Calu3 (cell line): ENCODE measurements around the gene MVB12A. TPM values are rescaled to one million over a fixed set of nuclear protein-coding genes. Genes with fewer than 3 reads are reported as not detected.

Source experiments
- BruUV-seq: library from RNA; stranded (reverse); fragments of 400-500 nt; replicated peaks from 2 replicates; lab custom pipeline; 2021; lab: Mats Ljungman, UMichigan
- CTCF ChIA-PET: fragments of 300-600 bp; sonication (Branson Sonifier 250); formaldehyde crosslinking; loops from one replicate; lab custom pipeline; 2022; ENCODE audit warnings: antibody characterized with exemption; lab: Charles Lee
- DNase-seq: peaks from one replicate; pipeline ENCODE4 v3.0.0; 2022
- H3K27ac Mint-ChIP-seq: one replicate; pipeline ENCODE4 v1.8.0; 2022; ENCODE audit warnings: mixed read lengths; ENCODE audit not compliant: unreplicated experiment
- H3K27me3 Mint-ChIP-seq: one replicate; pipeline ENCODE4 v1.8.0; 2022; ENCODE audit warnings: mixed read lengths; ENCODE audit not compliant: unreplicated experiment
- H3K36me3 Mint-ChIP-seq: one replicate; pipeline ENCODE4 v1.8.0; 2022; ENCODE audit warnings: mild to moderate bottlenecking, moderate library complexity, mixed read lengths; ENCODE audit not compliant: insufficient read depth, unreplicated experiment
- H3K4me1 Mint-ChIP-seq: one replicate; pipeline ENCODE4 v1.8.0; 2022; ENCODE audit warnings: mild to moderate bottlenecking, low read depth, mixed read lengths; ENCODE audit not compliant: unreplicated experiment
- H3K4me3 Mint-ChIP-seq: one replicate; pipeline ENCODE4 v1.8.0; 2022; ENCODE audit warnings: mild to moderate bottlenecking, low read depth, moderate library complexity, mixed read lengths; ENCODE audit not compliant: unreplicated experiment
- H3K9me3 Mint-ChIP-seq: one replicate; pipeline ENCODE4 v1.8.0; 2022; ENCODE audit warnings: low read depth, mixed read lengths; ENCODE audit not compliant: unreplicated experiment
- intact Hi-C: fragments of 100-400 bp; cut with micrococcal nuclease; formaldehyde crosslinking; loops from one replicate; pipeline ENCODE4 v1.10.0; 2022; ENCODE audit not compliant: unreplicated experiment
- total RNA-seq: library from RNA; stranded (reverse); gene quantifications from 2 replicates; pipeline ENCODE4 v1.2.3, GENCODE V29; 2022
- TF ChIP-seq, protein P1 (sequence below): fragments of 200-600 bp; IDR thresholded peaks from one replicate; pipeline ENCODE4 v1.8.0; 2022; ENCODE audit warnings: antibody characterized with exemption; ENCODE audit not compliant: unreplicated experiment

Gene MVB12A
- total RNA-seq, 1 experiment from 2014 or later = 41.1 TPM

DNA sequence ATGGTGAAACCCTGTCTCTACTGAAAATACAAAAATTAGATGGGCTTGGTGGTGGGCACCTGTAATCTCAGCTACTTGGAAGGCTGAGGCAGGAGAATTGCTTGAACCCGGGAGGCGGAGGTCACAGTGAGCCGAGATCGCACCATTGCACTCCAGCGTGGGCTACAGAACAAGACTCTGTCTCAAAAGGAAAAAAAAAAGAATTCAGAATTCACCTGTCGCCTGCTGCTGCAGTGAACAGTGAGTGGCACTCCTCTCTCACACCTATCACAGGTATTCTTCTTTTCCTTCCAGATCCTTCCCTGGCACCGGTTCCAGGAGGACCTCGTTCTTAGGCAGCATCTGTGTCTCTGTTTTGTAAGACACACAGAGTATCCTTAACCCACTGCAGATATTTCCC is 5.8 kb upstream of the MVB12A start:
- Mint-ChIP-seq H3K9me3 (no peaks in the 10 kb centered on the region), H3K4me1 (no peaks in the 10 kb centered on the region), H3K4me3 (no peak overlapping the region), H3K36me3 (peaks cover 1% of the 10 kb centered on the region), H3K27me3 (peaks cover 21% of the 10 kb centered on the region), H3K27ac (no peak overlapping the region)
- intact Hi-C loops = no loop called here
- CTCF ChIA-PET = no interaction called here
- BruUV-seq = no TSS peak
- no peak for DNase-seq
- TF ChIP-seq, protein P1, sequence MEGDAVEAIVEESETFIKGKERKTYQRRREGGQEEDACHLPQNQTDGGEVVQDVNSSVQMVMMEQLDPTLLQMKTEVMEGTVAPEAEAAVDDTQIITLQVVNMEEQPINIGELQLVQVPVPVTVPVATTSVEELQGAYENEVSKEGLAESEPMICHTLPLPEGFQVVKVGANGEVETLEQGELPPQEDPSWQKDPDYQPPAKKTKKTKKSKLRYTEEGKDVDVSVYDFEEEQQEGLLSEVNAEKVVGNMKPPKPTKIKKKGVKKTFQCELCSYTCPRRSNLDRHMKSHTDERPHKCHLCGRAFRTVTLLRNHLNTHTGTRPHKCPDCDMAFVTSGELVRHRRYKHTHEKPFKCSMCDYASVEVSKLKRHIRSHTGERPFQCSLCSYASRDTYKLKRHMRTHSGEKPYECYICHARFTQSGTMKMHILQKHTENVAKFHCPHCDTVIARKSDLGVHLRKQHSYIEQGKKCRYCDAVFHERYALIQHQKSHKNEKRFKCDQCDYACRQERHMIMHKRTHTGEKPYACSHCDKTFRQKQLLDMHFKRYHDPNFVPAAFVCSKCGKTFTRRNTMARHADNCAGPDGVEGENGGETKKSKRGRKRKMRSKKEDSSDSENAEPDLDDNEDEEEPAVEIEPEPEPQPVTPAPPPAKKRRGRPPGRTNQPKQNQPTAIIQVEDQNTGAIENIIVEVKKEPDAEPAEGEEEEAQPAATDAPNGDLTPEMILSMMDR = no peak

DNA sequence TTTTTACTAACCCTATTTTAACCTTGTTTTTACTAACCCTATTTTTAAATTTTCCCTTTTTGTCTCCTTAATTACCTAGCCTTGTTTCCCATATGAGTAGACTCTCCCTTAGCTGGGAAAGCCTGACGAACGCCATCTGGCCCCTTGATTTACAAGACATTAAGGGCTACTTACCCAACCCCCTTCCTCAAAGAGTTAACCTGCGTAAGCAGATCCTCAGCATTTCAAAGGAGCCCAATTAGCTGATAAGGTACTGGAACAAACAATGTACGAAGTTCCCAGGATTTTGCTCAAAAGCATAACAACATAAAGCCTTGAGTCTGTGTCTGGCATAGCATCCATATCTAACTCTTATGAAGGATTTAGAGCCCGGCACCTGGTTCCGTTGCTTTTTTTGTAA is 4.7 kb upstream of the MVB12A start:
- BruUV-seq = no TSS peak
- H3K36me3 Mint-ChIP-seq = peaks cover 11% of the 10 kb centered on the region
- DNase-seq = no peak
- TF ChIP-seq, protein P1 = no peak
- intact Hi-C loops = no loop called here
- H3K9me3 Mint-ChIP-seq = no peaks in the 10 kb centered on the region
- H3K4me3 Mint-ChIP-seq = no peak overlapping the region
- H3K27me3 Mint-ChIP-seq = peaks cover 21% of the 10 kb centered on the region
- no peak overlapping the region for H3K27ac Mint-ChIP-seq
- H3K4me1 Mint-ChIP-seq = no peaks in the 10 kb centered on the region
- CTCF ChIA-PET = no interaction called here

DNA sequence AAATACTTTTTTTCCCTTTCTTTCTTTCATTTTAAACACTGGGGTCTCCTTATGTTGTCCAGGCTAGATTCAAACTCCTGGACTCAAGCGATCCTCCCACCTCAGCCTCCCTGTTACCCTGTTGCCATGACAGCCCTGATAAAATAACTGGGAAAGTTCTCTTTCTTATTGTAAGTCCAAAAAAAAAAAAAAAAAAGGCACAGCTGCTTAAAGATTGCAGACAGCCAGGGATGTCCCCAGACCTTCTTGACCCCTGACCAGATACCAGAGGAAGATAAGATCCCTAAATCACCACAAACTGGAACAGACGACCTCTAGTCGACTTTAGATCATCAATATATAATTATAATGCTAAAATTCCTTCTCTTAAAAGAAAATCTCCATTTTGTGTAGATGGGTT is 1.1 kb upstream of the MVB12A start:
- CTCF ChIA-PET = no interaction called here
- Mint-ChIP-seq H3K36me3 (peaks cover 21% of the 10 kb centered on the region), H3K27me3 (no peaks in the 10 kb centered on the region), H3K4me3 (peak overlapping the region; percentile 78), H3K9me3 (no peaks in the 10 kb centered on the region), H3K4me1 (no peaks in the 10 kb centered on the region), H3K27ac (no peak overlapping the region)
- intact Hi-C loops = no loop called here
- no TSS peak for BruUV-seq
- TF ChIP-seq, protein P1 = no peak
- no peak for DNase-seq

DNA sequence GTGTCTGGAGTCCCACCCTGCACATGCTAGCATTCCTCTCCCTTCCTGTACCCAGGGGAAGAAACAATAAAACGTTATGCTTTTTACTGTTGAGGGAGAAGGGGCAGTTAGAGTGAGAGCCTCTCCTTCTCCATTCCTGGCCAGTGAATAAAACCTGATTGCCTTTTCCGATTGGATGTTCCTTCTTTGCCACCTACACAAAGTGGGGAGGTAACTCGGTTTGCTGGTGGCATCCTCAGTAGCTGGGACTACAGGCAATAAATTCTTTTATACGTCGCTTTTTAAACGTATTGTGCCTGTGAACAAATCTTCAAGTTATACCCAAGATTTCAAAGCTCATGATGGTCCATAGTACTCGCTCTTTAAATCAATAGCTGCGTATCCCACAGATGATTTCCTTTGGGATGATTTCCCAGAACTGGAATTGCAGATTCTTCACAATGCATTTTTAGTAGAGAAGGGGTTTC is 660 bp upstream of the MVB12A start:
- Mint-ChIP-seq H3K4me3 (peak overlapping the region; percentile 78), H3K27me3 (no peaks in the 10 kb centered on the region), H3K4me1 (no peaks in the 10 kb centered on the region), H3K36me3 (peaks cover 21% of the 10 kb centered on the region), H3K9me3 (no peaks in the 10 kb centered on the region), H3K27ac (peak overlapping the region; percentile 64)
- DNase-seq = no peak
- CTCF ChIA-PET = interaction anchor here (0.5 to 1.1 kb wide), 5 partner anchors 11 to 312 kb away, joined by 3 to 5 read pairs (median 3); no protein-coding TSS in a partner anchor
- TSS peak; percentile 81 for BruUV-seq
- TF ChIP-seq, protein P1 = no peak
- intact Hi-C loops = no loop called here
